K562 (cell line): ENCODE results near the gene MAN1A1. TPM values are rescaled to one million over a fixed set of nuclear protein-coding genes. Genes with fewer than 3 reads are reported as not detected.

Experiments
- BCOR ChIP-seq: fragments of 450-650 bp; IDR thresholded peaks from 2 replicates; pipeline ENCODE4 v1.6.1; 2016
- CEBPB ChIP-seq: fragments of 450-650 bp; IDR thresholded peaks from 2 replicates; pipeline ENCODE4 v1.6.1; 2016; ENCODE audit warnings: missing genetic modification characterization, missing compliant biosample characterization
- COPS2 ChIP-seq: fragments of 450-650 bp; conservative IDR thresholded peaks from 2 replicates; pipeline ENCODE4 v1.6.1; 2016; ENCODE audit warnings: mild to moderate bottlenecking, moderate library complexity
- CXXC5 ChIP-seq: fragments of 250-450 bp; sonication (Bioruptor Pico); IDR thresholded peaks from 2 replicates; pipeline ENCODE4 v1.8.0; 2022; ENCODE audit warnings: inconsistent platforms, mild to moderate bottlenecking, moderate library complexity
- EWSR1 ChIP-seq: fragments of 450-650 bp; IDR thresholded peaks from 2 replicates; pipeline ENCODE4 v1.6.1; 2018; ENCODE audit warnings: borderline replicate concordance, mild to moderate bottlenecking, low read depth, moderate library complexity; ENCODE audit not compliant: partially characterized antibody
- FOXJ3 ChIP-seq: sonication (generic); formaldehyde crosslinking; IDR thresholded peaks from 2 replicates; pipeline ENCODE4 v1.4.0; 2020; ENCODE audit warnings: mild to moderate bottlenecking, missing genetic modification reagents
- HDAC1 ChIP-seq, 2 experiments: fragments of 450-650 bp; IDR thresholded peaks; 2 replicates each; pipeline ENCODE4 v1.6.1; 2016 to 2017; ENCODE audit warnings: inconsistent platforms in 1 of 2, mild to moderate bottlenecking in 1 of 2, moderate library complexity in 1 of 2
- HDGF ChIP-seq: fragments of 450-650 bp; IDR thresholded peaks from 2 replicates; pipeline ENCODE4 v1.6.1; 2016
- HMG20A ChIP-seq: fragments of 450-650 bp; formaldehyde crosslinking; conservative IDR thresholded peaks from 2 replicates; pipeline ENCODE4 v1.4.0; 2020; ENCODE audit warnings: mild to moderate bottlenecking, mixed read lengths
- NCOA1 ChIP-seq: fragments of 450-650 bp; IDR thresholded peaks from 2 replicates; pipeline ENCODE4 v1.6.1; 2016; ENCODE audit warnings: low read depth
- NCOA2 ChIP-seq, 2 experiments: fragments of 450-650 bp; IDR thresholded peaks; 2 replicates each; pipeline ENCODE4 v1.6.1; 2018; ENCODE audit warnings: mild to moderate bottlenecking in 2 of 2, moderate library complexity in 1 of 2; ENCODE audit not compliant: partially characterized antibody in 2 of 2
- NR1H2 ChIP-seq: sonication (generic); formaldehyde crosslinking; IDR thresholded peaks from 2 replicates; pipeline ENCODE4 v1.4.0; 2020; ENCODE audit warnings: mild to moderate bottlenecking, missing genetic modification reagents
- PHB ChIP-seq: fragments of 250-450 bp; sonication (Bioruptor Pico); IDR thresholded peaks from 2 replicates; pipeline ENCODE4 v1.5.0; 2021
- SMC3 ChIP-seq: conservative IDR thresholded peaks from 2 replicates; pipeline ENCODE4 v1.6.1; 2011; ENCODE audit warnings: low read depth, low read length, improper control_type of control experiment; ENCODE audit not compliant: insufficient read depth
- SPI1 ChIP-seq: IDR thresholded peaks from 2 replicates; pipeline ENCODE4 v1.6.1; 2011; ENCODE audit warnings: low read depth, low read length, control low read depth, borderline replicate concordance
- ZNF316 ChIP-seq: fragments of 450-650 bp; IDR thresholded peaks from 2 replicates; pipeline ENCODE4 v1.6.1; 2016
- polyA plus RNA-seq, 8 experiments: library from polyadenylated mRNA; depleted of rRNA in 4 of 8; stranded (reverse) in 5 of 8; unstranded in 3 of 8; fragments of >200 nt; fragmentation: Nextera tagmentation in 2 of 8; fragmentation: Illumina TruSeq in 1 of 8; extraction: Ambion mirVana in 2 of 8; extraction: Trizol in 1 of 8; gene quantifications; 2 replicates each; pipeline versions ENCODE4 v1.2.1 to v1.2.3, GENCODE V29; 2011 to 2014; ENCODE audit warnings: inconsistent platforms in 1 of 8, missing spikeins in 1 of 8
- total RNA-seq, 7 experiments: library from RNA; depleted of rRNA in 6 of 7; stranded (reverse); fragments of >200 nt in 6 of 7; fragmentation: Illumina TruSeq in 2 of 7; extraction: Trizol in 2 of 7; gene quantifications; 2 replicates each; pipeline versions ENCODE4 v1.2.1 to v1.2.3, GENCODE V29; 2011 to 2021; ENCODE audit warnings: low replicate concordance in 1 of 7
- TF ChIP-seq, protein P1 (sequence below): fragments of 450-650 bp; formaldehyde crosslinking; IDR thresholded peaks from 2 replicates; pipeline ENCODE4 v1.4.0; 2022; ENCODE audit warnings: missing genetic modification characterization
- TF ChIP-seq, protein P2 (sequence below): sonication (generic); formaldehyde crosslinking; IDR thresholded peaks from 2 replicates; pipeline ENCODE4 v1.8.0; 2022; ENCODE audit warnings: missing genetic modification reagents, mild to moderate bottlenecking, borderline replicate concordance
- TF ChIP-seq, protein P3 (sequence below): fragments of 450-650 bp; formaldehyde crosslinking; IDR thresholded peaks from 2 replicates; pipeline ENCODE4 v1.4.0; 2022; ENCODE audit warnings: mild to moderate bottlenecking, moderate library complexity
- TF ChIP-seq, protein P4 (sequence below): fragments of 250-450 bp; sonication (Bioruptor Pico); IDR thresholded peaks from 2 replicates; pipeline ENCODE4 v1.9.0; 2021; ENCODE audit warnings: mild to moderate bottlenecking
- TF ChIP-seq, protein P5 (sequence below): IDR thresholded peaks from 2 replicates; pipeline ENCODE4 v1.6.1; 2016; ENCODE audit warnings: missing genetic modification characterization, missing compliant biosample characterization
- TF ChIP-seq, protein P6 (sequence below): fragments of 250-450 bp; sonication (Bioruptor Pico); IDR thresholded peaks from 2 replicates; pipeline ENCODE4 v1.5.0; 2021; ENCODE audit warnings: mild to moderate bottlenecking, borderline replicate concordance
- TF ChIP-seq, protein P7 (sequence below), 2 experiments: fragments of 450-650 bp in 1 of 2; sonication (generic) in 1 of 2; formaldehyde crosslinking; conservative IDR thresholded peaks; 2 replicates each; pipeline versions ENCODE4 v1.4.0 to v1.8.1; 2020 to 2022; ENCODE audit warnings: mild to moderate bottlenecking in 1 of 2, missing genetic modification reagents in 1 of 2

The MAN1A1 gene
- total and polyA plus RNA-seq, 9 of the 15 experiments (the other 6 are each of a cell fraction or from before 2014, with no cell fraction given): 24.5 to 78.4 (median 59.7) TPM

DNA sequence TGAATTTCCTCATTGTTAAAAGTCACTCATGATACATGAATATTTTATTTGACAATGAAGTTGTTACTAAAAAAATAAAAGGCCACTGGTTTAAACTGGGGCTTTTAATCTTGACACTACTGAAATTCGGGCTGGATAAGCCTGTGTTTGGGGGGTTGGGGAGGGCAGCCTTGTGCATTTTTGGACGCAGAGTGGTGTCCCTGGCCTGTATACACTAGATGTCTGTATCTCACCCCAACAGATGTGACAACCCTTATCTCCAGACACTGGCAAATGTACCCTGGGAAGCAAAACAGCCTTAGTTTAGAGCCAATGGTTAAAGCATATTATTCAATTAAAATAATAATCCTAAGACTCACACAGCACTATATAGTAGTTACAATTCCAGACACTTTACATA lies 24.8 kb downstream of the MAN1A1 start (continued):
- TF ChIP-seq, protein P1, sequence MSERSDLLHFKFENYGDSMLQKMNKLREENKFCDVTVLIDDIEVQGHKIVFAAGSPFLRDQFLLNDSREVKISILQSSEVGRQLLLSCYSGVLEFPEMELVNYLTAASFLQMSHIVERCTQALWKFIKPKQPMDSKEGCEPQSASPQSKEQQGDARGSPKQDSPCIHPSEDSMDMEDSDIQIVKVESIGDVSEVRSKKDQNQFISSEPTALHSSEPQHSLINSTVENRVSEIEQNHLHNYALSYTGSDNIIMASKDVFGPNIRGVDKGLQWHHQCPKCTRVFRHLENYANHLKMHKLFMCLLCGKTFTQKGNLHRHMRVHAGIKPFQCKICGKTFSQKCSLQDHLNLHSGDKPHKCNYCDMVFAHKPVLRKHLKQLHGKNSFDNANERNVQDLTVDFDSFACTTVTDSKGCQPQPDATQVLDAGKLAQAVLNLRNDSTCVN: no peak
- TF ChIP-seq BCOR: peak; percentile 14; the same call in 1 of the 2 replicates
- no peak for TF ChIP-seq HDGF
- no peak; the same call in 1 of the 2 replicates for TF ChIP-seq NCOA1
- TF ChIP-seq, protein P2, sequence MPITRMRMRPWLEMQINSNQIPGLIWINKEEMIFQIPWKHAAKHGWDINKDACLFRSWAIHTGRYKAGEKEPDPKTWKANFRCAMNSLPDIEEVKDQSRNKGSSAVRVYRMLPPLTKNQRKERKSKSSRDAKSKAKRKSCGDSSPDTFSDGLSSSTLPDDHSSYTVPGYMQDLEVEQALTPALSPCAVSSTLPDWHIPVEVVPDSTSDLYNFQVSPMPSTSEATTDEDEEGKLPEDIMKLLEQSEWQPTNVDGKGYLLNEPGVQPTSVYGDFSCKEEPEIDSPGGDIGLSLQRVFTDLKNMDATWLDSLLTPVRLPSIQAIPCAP (CRISPR knock-in tag): no peak
- TF ChIP-seq, protein P3, sequence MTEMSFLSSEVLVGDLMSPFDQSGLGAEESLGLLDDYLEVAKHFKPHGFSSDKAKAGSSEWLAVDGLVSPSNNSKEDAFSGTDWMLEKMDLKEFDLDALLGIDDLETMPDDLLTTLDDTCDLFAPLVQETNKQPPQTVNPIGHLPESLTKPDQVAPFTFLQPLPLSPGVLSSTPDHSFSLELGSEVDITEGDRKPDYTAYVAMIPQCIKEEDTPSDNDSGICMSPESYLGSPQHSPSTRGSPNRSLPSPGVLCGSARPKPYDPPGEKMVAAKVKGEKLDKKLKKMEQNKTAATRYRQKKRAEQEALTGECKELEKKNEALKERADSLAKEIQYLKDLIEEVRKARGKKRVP (CRISPR knock-in tag): no peak
- TF ChIP-seq EWSR1: no peak
- TF ChIP-seq, protein P4, sequence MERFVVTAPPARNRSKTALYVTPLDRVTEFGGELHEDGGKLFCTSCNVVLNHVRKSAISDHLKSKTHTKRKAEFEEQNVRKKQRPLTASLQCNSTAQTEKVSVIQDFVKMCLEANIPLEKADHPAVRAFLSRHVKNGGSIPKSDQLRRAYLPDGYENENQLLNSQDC (CRISPR knock-in tag): no peak
- TF ChIP-seq COPS2: no peak
- TF ChIP-seq CXXC5 (CRISPR knock-in tag): peak; percentile 84
- no peak for TF ChIP-seq HDAC1 (IDR thresholded peaks at IDR 0.05)
- no peak for TF ChIP-seq HMG20A (CRISPR knock-in tag)
- no peak for TF ChIP-seq NR1H2 (CRISPR knock-in tag)
- TF ChIP-seq SPI1: no peak
- TF ChIP-seq SMC3: no peak
- TF ChIP-seq ZNF316: no peak
- no peak for TF ChIP-seq FOXJ3 (CRISPR knock-in tag)
- TF ChIP-seq, protein P5, sequence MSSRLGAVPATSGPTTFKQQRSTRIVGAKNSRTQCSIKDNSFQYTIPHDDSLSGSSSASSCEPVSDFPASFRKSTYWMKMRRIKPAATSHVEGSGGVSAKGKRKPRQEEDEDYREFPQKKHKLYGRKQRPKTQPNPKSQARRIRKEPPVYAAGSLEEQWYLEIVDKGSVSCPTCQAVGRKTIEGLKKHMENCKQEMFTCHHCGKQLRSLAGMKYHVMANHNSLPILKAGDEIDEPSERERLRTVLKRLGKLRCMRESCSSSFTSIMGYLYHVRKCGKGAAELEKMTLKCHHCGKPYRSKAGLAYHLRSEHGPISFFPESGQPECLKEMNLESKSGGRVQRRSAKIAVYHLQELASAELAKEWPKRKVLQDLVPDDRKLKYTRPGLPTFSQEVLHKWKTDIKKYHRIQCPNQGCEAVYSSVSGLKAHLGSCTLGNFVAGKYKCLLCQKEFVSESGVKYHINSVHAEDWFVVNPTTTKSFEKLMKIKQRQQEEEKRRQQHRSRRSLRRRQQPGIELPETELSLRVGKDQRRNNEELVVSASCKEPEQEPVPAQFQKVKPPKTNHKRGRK (tag): no peak
- TF ChIP-seq NCOA2 (IDR thresholded peaks at IDR 0.05; ENCODE audit: partially characterized antibody in 2 of 2): peak; percentile 37 to 62
- TF ChIP-seq, protein P6, sequence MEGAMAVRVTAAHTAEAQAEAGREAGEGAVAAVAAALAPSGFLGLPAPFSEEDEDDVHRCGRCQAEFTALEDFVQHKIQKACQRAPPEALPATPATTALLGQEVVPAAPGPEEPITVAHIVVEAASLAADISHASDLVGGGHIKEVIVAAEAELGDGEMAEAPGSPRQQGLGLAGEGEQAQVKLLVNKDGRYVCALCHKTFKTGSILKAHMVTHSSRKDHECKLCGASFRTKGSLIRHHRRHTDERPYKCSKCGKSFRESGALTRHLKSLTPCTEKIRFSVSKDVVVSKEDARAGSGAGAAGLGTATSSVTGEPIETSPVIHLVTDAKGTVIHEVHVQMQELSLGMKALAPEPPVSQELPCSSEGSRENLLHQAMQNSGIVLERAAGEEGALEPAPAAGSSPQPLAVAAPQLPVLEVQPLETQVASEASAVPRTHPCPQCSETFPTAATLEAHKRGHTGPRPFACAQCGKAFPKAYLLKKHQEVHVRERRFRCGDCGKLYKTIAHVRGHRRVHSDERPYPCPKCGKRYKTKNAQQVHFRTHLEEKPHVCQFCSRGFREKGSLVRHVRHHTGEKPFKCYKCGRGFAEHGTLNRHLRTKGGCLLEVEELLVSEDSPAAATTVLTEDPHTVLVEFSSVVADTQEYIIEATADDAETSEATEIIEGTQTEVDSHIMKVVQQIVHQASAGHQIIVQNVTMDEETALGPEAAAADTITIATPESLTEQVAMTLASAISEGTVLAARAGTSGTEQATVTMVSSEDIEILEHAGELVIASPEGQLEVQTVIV: no peak
- no peak for TF ChIP-seq CEBPB (tag)
- TF ChIP-seq, protein P7, sequence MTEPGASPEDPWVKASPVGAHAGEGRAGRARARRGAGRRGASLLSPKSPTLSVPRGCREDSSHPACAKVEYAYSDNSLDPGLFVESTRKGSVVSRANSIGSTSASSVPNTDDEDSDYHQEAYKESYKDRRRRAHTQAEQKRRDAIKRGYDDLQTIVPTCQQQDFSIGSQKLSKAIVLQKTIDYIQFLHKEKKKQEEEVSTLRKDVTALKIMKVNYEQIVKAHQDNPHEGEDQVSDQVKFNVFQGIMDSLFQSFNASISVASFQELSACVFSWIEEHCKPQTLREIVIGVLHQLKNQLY (CRISPR knock-in tag; conservative IDR thresholded peaks at IDR 0.05): no peak
- no peak for TF ChIP-seq PHB
